Neural progenitor cell (in vitro differentiated cells): Measurements from ENCODE around the gene CCDC102B.

Experiments used
- CTCF ChIP-seq: fragments of 200-600 bp; sonication (generic); IDR thresholded peaks from 2 replicates; pipeline ENCODE4 v1.5.1; 2017; ENCODE audit warnings: antibody characterized with exemption, mild to moderate bottlenecking
- EZH2 ChIP-seq: fragments of 200-600 bp; sonication (generic); IDR thresholded peaks from 2 replicates; pipeline ENCODE4 v1.6.1; 2017; ENCODE audit warnings: antibody characterized with exemption, mild to moderate bottlenecking, moderate library complexity
- EZH2phosphoT487 ChIP-seq: fragments of 200-600 bp; sonication (generic); IDR thresholded peaks from 2 replicates; pipeline ENCODE4 v1.6.1; 2017; ENCODE audit warnings: antibody characterized with exemption

- TF ChIP-seq CTCF (no peak), EZH2phosphoT487 (no peak), EZH2 (no peak)
Observed at GRCh38 chr18:69067048-69067447, 269.2 kb downstream of the CCDC102B start.
